IMR-90 (cell line): ENCODE data around the gene DCDC1. TPM values are rescaled to one million over a fixed set of nuclear protein-coding genes. Genes with fewer than 3 reads are reported as not detected.

Experiments used
- ATAC-seq: fragments of 200-7000 bp; cut with Tn5 transposase; 2 replicates; pipeline ENCODE4 v1.9.1; 2020; ENCODE audit warnings: low read depth, mild to moderate bottlenecking, moderate library complexity
- BruUV-seq: library from RNA; stranded (reverse); fragments of 400-500 nt; replicated peaks from 2 replicates; lab custom pipeline; 2021; lab: Mats Ljungman, UMichigan
- CTCF ChIA-PET: fragments of 300-600 bp; formaldehyde crosslinking; extraction: SDS; loops from one replicate; lab custom pipeline; 2021; ENCODE audit warnings: antibody characterized with exemption; lab: Yijun Ruan, JAX
- POLR2A ChIA-PET: fragments of 300-600 bp; sonication (Branson Sonifier 250); formaldehyde crosslinking; loops from one replicate; lab custom pipeline; 2022; ENCODE audit warnings: antibody characterized with exemption; ENCODE audit not compliant: unreplicated experiment; lab: Charles Lee
- DNase-seq: peaks from one replicate; pipeline ENCODE4 v3.0.0; 2013
- H2AFZ ChIP-seq: replicated peaks from 2 replicates; pipeline ENCODE3; 2013; ENCODE audit warnings: low read length, mild to moderate bottlenecking; ENCODE audit not compliant: poor library complexity
- H2AK5ac ChIP-seq: 2 replicates; pipeline ENCODE4 v1.6.1; 2013; ENCODE audit warnings: low read depth, low read length, inconsistent platforms
- H2AK9ac ChIP-seq: replicated peaks from 2 replicates; pipeline ENCODE3; 2013; ENCODE audit warnings: mild to moderate bottlenecking, low read depth, low read length, moderate library complexity; ENCODE audit not compliant: poor library complexity
- H2BK120ac ChIP-seq: 2 replicates; pipeline ENCODE4 v1.6.1; 2013; ENCODE audit warnings: low read depth, low read length, inconsistent platforms
- H2BK15ac ChIP-seq: 3 replicates; pipeline ENCODE4 v1.6.1; 2013; ENCODE audit warnings: low read depth, low read length, inconsistent platforms
- H2BK20ac ChIP-seq: 2 replicates; pipeline ENCODE4 v1.6.1; 2013; ENCODE audit warnings: low read depth, mild to moderate bottlenecking, inconsistent platforms, low read length, moderate library complexity
- H2BK5ac ChIP-seq: 2 replicates; pipeline ENCODE4 v1.6.1; 2013; ENCODE audit warnings: mild to moderate bottlenecking, low read depth, low read length, inconsistent platforms; ENCODE audit not compliant: poor library complexity, severe bottlenecking
- H3K14ac ChIP-seq: replicated peaks from 2 replicates; pipeline ENCODE4 v1.6.1; 2013; ENCODE audit warnings: low read depth, low read length, inconsistent platforms
- H3K18ac ChIP-seq: 2 replicates; pipeline ENCODE4 v1.6.1; 2013; ENCODE audit warnings: low read depth, low read length, control low read depth
- H3K23ac ChIP-seq: 2 replicates; pipeline ENCODE4 v1.6.1; 2013; ENCODE audit warnings: low read depth, low read length, inconsistent platforms
- H3K27ac ChIP-seq: 2 replicates; pipeline ENCODE4 v1.5.1; 2013; ENCODE audit warnings: mild to moderate bottlenecking, control low read depth, low read length; ENCODE audit not compliant: insufficient read depth
- H3K27me3 ChIP-seq: 2 replicates; pipeline ENCODE4 v1.6.1; 2013; ENCODE audit warnings: low read length; ENCODE audit not compliant: control insufficient read depth, insufficient read depth
- H3K36me3 ChIP-seq: 2 replicates; pipeline ENCODE4 v1.6.1; 2013; ENCODE audit warnings: low read length, mixed read lengths; ENCODE audit not compliant: control insufficient read depth, insufficient read depth
- H3K4ac ChIP-seq: 2 replicates; pipeline ENCODE4 v1.6.1; 2013; ENCODE audit warnings: low read depth, low read length, inconsistent platforms
- H3K4me1 ChIP-seq: 2 replicates; pipeline ENCODE4 v1.6.1; 2013; ENCODE audit warnings: low read length, mixed read lengths; ENCODE audit not compliant: control insufficient read depth, insufficient read depth
- H3K4me2 ChIP-seq: 2 replicates; pipeline ENCODE4 v1.6.1; 2013; ENCODE audit warnings: low read depth, mild to moderate bottlenecking, control low read depth, low read length, moderate library complexity
- H3K4me3 ChIP-seq: 2 replicates; pipeline ENCODE4 v1.5.1; 2013; ENCODE audit warnings: low read depth, mild to moderate bottlenecking, control low read depth, low read length, moderate library complexity; ENCODE audit not compliant: insufficient read depth
- H3K56ac ChIP-seq: 2 replicates; pipeline ENCODE4 v1.6.1; 2013; ENCODE audit warnings: low read length, inconsistent platforms; ENCODE audit not compliant: insufficient read depth; ENCODE audit errors: extremely low read depth
- H3K79me1 ChIP-seq, 2 experiments: 2 replicates each; pipeline ENCODE4 v1.6.1; 2013; ENCODE audit warnings: low read length in 2 of 2, inconsistent platforms in 1 of 2, low read depth in 1 of 2
- H3K9ac ChIP-seq: 2 replicates; pipeline ENCODE4 v1.6.1; 2013; ENCODE audit warnings: low read depth, low read length, control low read depth
- H3K9me1 ChIP-seq: 2 replicates; pipeline ENCODE4 v1.6.1; 2013; ENCODE audit warnings: low read length, inconsistent platforms; ENCODE audit not compliant: insufficient read depth
- H3K9me3 ChIP-seq: 2 replicates; pipeline ENCODE4 v1.6.1; 2013; ENCODE audit warnings: low read length; ENCODE audit not compliant: control insufficient read depth, insufficient read depth
- H4K20me1 ChIP-seq: 2 replicates; pipeline ENCODE4 v1.6.1; 2013; ENCODE audit warnings: low read length, inconsistent platforms; ENCODE audit not compliant: insufficient read depth
- H4K5ac ChIP-seq: 2 replicates; pipeline ENCODE4 v1.6.1; 2013; ENCODE audit warnings: mild to moderate bottlenecking, low read depth, low read length, control low read depth
- H4K8ac ChIP-seq, 2 experiments: 2 replicates each; pipeline ENCODE4 v1.6.1; 2013; ENCODE audit warnings: low read depth in 2 of 2, low read length in 2 of 2, control low read depth in 1 of 2, inconsistent platforms in 1 of 2
- H4K91ac ChIP-seq: 2 replicates; pipeline ENCODE4 v1.6.1; 2013; ENCODE audit warnings: low read depth, low read length, inconsistent platforms; ENCODE audit not compliant: insufficient read depth
- CEBPB ChIP-seq: IDR thresholded peaks from 2 replicates; pipeline ENCODE4 v1.6.1; 2012; ENCODE audit warnings: low read depth, low read length, improper control_type of control experiment
- RCOR1 ChIP-seq: IDR thresholded peaks from 2 replicates; pipeline ENCODE4 v1.6.1; 2012; ENCODE audit warnings: mild to moderate bottlenecking, low read length, improper control_type of control experiment; ENCODE audit not compliant: insufficient replicate concordance
- WGBS, 2 experiments: methylation state at CpG; one replicate each; pipeline versions ENCODE4 v1.1.5 to v1.1.7; 2013; ENCODE audit warnings: missing lambda C conversion rate in 2 of 2; ENCODE audit not compliant: insufficient read length in 1 of 2; ENCODE audit errors: extremely low coverage in 2 of 2; 5-methylcytosine and 5-hydroxymethylcytosine counted together
- dilution Hi-C: fragments of 300-500 bp; cut with HindIII; formaldehyde crosslinking; loops from one replicate; pipeline ENCODE4 v1.14.3; 2018; ENCODE audit warnings: low sequenced_read_pairs; ENCODE audit not compliant: unreplicated experiment
- in situ Hi-C: fragments of 300-500 bp; cut with MboI; formaldehyde crosslinking; loops from 3 replicates; pipeline ENCODE4 v1.14.3; 2019; ENCODE audit warnings: low sequenced_read_pairs, inconsistent platforms, mixed read lengths
- intact Hi-C: fragments of 100-400 bp; cut with micrococcal nuclease; formaldehyde crosslinking; loops from 2 replicates; pipeline ENCODE4 v1.10.0; 2022
- polyA plus RNA-seq, 3 experiments: library from polyadenylated mRNA; depleted of rRNA; stranded (reverse); fragments of >200 nt; gene quantifications; 2 replicates each; pipeline ENCODE4 v1.2.3, GENCODE V29; 2012; ENCODE audit warnings: low replicate concordance in 1 of 3
- total RNA-seq: library from RNA; depleted of rRNA; stranded (reverse); fragments of >200 nt; gene quantifications from 2 replicates; pipeline ENCODE4 v1.2.3, GENCODE V29; 2012

Gene DCDC1
- total and polyA plus RNA-seq, 2 of the 4 experiments (the other 2 are of a cell fraction), result not detected

GRCh38 chr11:31327417-31327816 lies 42.1 kb downstream of the DCDC1 start:
- no peak overlapping the region for H2BK15ac ChIP-seq
- H3K27ac ChIP-seq, result no peak overlapping the region
- no peak overlapping the region for H4K91ac ChIP-seq
- no peak for ATAC-seq
- H3K27me3 ChIP-seq, result no peaks in the 10 kb centered on the region
- no CpG with 5 or more reads among the region's 3 CpGs for WGBS, 2 experiments
- H2BK5ac ChIP-seq, result no peak overlapping the region
- no peak overlapping the region for H4K8ac ChIP-seq
- in situ Hi-C loops (no loop called here), dilution Hi-C loops (no loop called here), intact Hi-C loops (no loop called here)
- H3K9ac ChIP-seq, result no peak overlapping the region
- no peaks in the 10 kb centered on the region for H3K79me1 ChIP-seq
- H3K9me3 ChIP-seq, result no peaks in the 10 kb centered on the region
- H3K4me1 ChIP-seq, result no peaks in the 10 kb centered on the region
- H3K36me3 ChIP-seq, result no peaks in the 10 kb centered on the region
- no peak overlapping the region for H3K18ac ChIP-seq
- no peak overlapping the region for H2BK20ac ChIP-seq
- H3K56ac ChIP-seq, result no peak overlapping the region
- H4K5ac ChIP-seq, result no peak overlapping the region
- H3K9me1 ChIP-seq, result no peaks in the 10 kb centered on the region
- ChIA-PET CTCF (no interaction called here), POLR2A (no interaction called here)
- no peak overlapping the region for H2BK120ac ChIP-seq
- TF ChIP-seq RCOR1 (no peak), CEBPB (0 out of 2 replicates have a peak, but pooled peaks have one; percentile 24)
- H3K23ac ChIP-seq, result no peak overlapping the region
- H2AK5ac ChIP-seq, result no peak overlapping the region
- H3K14ac ChIP-seq, result no peak overlapping the region
- no peak overlapping the region for H3K4me2 ChIP-seq
- DNase-seq, result no peak
- no TSS peak for BruUV-seq
- no peak overlapping the region for H3K4me3 ChIP-seq
- no peak overlapping the region for H3K4ac ChIP-seq
- no peak overlapping the region for H2AFZ ChIP-seq
- H2AK9ac ChIP-seq, result no peak overlapping the region
- H4K20me1 ChIP-seq, result no peaks in the 10 kb centered on the region
